ENCODE results near the gene TNFRSF25.
A peak's percentile ranks its signal among the peaks of the same experiment; 100 is the strongest.
"Not testable (repeated sequence)": the region's sequence is repeated elsewhere in the genome, so short reads cannot be mapped to it uniquely, and the experiment has no call there.

The TNFRSF25 gene

DNA sequence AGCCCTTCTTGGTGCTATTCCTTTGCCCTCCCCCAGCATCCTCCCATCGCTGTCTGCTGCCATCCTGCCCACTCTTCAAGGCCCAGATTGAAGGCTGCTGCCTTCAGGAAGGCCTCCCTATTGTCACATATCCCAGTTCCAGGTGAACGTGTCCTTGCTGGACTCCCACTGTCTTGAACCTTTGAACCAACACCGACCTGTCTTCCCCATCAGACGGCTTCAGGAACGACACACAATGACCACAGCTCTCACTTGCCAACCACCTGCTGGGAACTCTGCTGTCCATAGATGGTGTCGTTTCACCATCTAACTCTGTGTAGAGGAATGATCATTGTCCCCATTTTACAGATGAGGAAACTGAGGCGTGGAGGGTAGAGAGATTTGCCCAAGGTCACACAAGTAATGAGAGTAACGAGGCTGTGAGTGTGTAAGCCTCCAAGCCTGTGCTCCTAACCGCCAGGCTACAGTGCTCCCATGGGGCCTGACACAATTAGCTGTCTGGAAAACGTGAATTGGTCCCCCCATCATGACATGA, 35.4 kb upstream of the TNFRSF25 start:
- DNase-seq: no peak

DNA sequence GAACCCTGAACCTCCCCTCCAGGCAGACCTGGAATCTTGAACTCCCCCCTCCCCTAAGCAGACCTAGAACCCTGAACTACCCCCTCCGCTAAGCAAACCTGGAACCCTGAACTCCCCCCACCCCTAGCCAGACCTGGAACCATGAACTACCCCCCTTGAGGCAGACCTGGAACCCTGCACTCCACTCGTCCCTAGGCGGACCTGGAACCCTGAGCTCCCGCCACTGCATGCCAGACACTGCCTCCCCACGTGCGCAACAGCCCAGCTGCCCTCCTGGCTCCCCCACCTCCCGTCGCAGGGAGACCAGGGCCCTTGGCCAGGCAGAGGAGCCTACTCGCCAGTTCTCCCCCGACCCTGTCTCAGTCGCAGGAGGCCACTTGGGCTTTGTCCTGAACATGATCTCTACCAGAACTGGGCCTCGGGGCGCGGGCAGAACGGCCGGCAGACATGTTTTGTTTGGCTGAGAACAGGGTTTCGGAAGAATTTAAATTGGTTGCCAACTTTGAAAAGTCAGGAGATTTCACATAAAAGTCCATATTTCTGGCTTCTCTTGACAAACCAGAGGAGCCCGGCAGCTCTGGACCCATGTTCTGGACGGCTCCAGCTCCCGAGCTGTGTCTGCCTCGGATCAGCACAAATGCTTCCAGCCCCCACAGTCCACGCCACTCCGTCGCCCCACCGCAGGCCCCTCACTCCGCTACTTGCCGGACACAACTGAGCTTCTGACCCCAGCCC, 34.7 kb upstream of the TNFRSF25 start:
- DNase-seq: no peak

DNA sequence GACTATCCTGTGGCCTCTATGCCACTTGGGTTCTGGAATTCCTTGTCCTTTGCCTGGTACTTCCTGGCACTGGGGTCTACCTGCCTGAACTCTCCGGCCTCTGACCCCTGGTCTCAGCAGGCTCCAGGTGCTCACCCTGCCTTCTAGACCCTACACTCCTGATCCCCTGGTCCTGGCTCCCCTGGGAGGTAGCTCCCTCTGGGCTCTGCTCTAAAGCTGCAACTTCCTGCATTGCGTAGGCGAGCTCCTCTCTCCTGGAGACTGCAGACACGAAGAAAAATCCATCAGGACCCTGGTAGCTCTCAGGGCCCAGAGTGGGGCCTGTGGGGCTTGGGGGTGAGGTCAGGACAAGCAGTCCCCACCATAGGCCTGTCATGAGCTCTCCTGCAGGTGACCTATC, 33.3 kb upstream of the TNFRSF25 start:
- DNase-seq: no peak

DNA sequence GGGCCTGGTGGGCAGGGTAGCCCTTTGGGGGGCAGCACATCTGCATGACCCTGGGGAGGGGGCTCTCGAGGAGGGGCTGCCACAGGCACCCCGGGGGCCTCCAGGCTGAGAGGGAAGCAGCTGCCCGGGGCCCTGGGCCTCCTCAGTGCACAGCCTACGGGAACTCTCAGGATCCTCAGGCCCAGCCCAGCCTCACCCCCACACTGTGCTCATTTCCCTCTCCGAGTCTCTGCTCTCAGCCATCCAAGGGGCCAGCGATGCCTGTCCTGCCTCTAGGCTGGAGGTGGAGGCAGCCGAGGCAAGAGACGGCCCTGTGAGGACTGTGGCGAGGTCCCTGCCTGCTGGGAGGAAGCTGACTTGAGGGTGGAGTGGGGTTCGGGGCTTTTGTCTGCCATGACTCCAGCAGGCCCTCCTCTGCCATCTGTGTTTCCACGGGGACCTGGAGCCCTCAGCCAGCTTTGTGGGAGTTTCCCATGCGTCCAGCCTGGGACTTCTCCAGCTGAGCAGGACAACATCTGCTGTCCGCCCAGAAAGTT, 32.7 kb upstream of the TNFRSF25 start:
- no peak for DNase-seq

DNA sequence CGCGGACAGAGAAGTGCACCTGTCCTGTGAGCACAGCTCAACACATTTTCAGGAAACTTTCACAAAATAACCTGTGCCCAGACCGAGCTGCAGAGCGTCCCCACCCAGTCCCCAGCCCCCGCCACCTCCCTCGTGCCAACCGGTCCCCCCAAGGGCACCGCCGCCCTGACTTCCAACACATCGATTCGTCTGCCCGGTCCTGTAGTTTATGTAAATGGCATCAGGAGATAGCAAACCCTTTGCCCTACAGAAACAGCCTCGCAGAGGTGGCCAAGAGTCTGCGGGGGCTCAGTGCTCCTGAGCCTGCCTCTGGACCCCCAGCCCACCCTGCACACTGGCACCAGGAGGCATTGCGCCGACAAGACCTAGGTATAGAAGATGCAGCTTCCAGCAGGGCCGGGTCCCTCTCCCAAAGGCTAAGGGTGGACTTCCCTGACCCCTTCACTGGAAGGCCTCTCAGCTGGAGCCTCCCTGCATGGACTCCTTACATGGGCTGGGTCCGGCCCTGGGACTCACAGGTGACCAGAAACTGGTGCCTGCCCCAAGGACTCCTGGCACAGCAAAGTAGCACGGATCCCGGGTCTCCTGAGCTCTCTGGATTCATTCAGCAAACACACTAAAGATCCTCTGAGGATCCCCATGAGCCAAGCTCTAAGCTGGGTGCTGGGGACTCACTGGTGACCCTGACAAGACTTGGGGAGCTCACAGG, 32.0 kb upstream of the TNFRSF25 start:
- no peak for DNase-seq

DNA sequence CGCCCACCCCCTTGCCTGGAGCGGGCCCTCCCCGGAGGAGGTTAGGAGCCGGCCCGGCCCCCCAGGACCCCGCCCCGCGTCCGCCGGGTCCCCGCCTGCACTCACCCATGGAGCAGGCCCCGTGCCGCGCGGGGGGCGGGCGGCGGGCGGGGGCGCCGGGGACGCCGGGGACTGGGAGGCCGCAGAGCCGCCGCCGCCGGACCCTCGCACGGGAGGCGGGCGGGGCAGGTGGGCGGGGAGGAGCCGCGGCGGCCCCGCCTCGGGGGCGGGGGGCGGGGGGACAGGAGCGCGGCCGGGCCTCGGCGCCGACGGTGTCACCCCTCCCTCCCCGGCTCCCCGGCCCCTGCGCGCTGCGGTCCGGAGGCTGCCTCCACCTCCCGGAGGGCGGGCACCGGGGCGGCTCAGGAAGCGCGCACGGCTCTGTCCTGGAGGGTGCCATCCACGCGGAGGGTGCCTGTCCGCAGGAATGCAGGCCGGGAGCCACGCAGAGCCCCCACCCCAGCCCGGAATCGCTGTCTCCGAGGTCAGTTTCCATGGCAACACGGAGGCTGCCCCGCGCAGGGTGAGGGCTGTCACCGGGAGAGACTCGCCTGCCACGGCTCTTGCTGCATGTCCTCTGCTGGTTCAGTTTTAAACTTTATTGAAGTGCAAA, 31.4 kb upstream of the TNFRSF25 start:
- DNase-seq: no peak

DNA sequence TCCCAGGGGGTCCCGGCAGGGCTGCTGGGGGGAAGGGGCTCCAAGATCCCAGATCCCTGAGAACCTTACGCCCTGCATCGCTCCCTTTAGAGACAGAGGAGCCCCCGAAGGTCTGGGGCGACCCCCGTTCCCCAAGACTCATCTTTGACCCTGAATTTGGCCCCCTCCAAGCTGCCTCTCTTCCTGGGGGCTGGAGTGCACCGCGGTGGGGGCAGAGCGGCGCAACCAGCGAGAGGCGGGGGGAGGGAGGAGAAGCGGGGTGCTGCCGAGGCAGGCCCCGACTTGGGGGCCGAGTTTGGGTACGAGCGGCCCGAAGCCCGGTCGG, 30.9 kb upstream of the TNFRSF25 start:
- DNase-seq: no peak

DNA sequence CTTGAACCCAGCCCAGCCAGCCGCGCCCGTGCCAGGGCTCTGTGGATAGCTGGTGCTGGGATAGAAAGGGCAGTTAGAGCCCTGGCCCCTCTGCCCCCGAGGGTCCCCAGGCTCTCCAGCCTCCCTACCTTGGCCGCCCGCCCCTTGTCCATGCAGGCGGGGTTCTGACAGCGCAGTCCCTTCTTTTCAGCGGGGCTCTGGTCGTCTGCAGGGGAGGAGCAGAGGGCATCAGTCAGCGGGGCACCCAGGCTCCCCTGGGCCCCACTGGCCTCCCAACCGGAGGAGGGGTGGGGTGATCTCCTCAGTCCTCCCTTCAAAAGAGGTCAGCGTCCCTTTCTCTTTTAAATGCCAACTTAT, 30.4 kb upstream of the TNFRSF25 start:
- DNase-seq: no peak

DNA sequence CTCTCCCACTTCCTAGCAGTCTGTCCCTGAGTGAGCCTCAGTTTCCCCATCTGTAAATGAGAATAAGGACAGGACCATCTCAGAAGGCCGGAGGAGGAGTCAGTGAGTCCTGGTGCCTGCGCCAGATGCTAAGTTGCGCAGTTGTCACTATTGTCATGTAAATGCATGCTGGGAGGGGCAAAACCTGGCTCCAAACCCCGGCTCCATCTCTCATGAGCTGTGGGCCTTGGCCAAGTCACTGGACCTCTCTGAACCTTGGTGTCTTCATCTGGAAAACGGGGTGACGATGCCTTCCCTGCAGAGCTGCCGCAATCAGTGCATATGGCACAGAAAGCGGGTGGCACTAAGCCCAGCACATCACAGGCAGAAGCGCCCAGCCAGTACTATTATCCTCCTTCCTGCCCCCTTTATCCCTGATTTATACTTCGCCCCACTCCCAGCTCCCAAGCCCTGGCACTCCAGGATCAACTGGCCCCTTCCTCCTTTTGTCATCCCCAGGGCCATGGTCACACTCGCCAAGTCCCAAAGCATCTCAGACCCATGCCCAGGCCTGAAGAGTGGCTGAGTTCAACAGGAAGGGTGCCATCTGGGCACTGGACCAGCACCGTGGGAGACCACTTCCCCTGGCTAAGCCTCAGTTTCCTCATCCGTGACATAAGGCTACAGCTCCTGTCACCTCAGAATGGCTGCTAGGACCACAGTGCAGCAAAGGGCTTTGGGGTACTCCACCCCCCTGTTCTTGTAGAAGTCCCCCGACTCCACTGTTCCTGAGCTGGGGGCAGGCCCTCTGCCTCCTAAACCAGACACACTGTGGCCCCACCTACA, 29.8 kb upstream of the TNFRSF25 start:
- no peak for DNase-seq

DNA sequence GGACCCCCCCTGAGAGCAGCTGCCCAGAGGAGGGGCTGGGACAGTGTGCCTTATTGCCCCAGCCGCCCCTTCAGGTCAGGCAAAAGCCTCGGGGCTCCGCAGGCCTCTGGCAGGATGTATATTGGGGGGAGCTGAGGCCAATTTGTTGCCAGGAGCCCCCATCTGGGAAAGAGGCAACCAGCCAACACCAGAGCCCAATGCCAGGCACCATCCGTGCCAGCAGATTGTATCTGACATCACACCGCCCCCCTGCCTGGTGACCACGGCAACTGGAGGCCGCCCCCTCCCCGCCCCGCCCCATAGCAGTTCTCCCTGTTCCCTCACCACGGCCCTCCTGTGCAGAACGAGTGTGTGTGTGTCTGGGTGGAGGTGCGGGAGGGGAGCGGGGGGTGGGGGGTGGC, 29.1 kb upstream of the TNFRSF25 start:
- DNase-seq: no peak

DNA sequence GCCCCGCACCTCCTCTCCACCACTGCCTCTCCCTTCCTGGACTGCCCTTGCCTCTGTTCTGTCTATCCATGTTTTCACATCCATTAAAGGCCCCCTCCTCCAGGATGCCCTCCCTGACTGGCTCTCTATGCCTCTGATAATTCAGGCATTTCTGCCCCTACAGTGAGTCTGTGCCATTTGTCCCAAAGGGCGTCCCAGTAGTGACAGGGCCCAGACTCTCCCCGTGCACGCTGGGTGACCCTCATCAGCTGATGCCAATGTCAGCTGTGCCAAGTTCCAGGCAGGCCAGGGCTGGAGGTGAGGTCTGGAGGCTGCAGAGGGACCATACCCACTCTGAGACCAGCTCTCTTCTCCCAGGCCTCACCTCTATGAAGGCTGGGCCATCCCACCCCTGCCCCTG, 28.7 kb upstream of the TNFRSF25 start:
- DNase-seq: no peak

DNA sequence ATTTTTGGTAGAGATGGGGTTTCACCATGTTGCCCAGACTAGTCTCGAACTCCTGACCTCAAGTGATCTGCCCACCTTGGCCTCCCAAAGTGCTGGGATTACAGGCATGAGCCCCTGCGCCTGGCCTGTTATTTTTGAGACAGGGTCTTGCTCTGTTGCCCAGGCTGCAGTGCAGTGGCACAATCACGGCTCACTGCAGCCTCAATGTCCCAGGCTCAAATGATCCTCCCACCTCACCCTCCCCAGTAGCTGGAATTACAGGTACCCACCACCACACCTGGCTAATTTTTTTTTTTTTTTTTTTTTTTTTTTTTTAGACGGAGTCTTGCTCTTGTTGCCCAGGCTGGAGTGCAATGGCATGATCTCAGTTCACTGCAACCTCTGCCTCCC, 27.9 kb upstream of the TNFRSF25 start:
- not testable (repeated sequence) for DNase-seq

DNA sequence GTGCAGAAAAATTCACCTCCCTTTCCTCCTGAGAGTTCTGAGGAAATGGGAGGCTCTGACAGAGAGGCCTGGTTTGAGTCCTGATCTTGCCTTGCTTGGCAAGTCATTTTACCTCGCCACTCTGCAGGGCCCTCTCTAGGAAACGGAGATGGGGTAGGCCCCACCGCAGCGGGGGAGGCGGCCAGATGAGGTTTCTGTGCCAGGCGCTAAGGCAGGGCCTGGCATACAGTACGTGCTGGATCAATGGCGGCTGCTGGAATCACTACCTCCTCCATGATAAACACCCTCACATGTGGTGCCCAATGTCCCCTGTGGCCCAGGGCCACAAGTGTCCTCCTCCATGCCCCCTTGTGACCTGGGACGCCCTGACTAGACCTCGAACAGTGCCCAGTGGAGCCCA, 26.0 kb upstream of the TNFRSF25 start:
- DNase-seq: no peak

DNA sequence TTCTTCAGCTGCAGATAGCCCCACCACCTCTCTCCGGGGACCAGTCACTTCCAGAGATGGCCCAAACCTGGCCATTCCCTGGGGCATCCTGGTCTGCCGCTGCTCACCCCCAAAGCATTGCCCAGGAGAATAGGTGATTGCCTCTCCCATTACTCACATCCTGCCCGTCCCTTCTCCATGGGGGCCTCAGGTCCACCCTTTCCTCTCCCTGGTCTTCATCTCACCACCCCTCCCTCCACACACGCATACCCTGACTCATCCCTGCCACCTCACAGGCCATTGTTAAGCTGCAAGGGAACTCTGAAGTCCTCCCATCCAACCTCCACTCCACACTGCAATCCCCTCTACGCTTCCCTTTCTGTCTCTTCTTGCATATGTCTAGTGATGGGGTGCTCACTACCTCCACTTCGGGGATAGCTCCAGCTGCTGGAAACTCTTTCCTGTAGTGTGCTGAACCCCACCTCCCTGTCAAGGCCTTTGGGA, 25.5 kb upstream of the TNFRSF25 start, which contains the start of gene PLEKHG5:
TSS of gene PLEKHG5 (minus strand) at position 188 of the 483 bp plus-strand sequence. CDS start 14,096 bp downstream, outside the sequence.
- no peak for DNase-seq

DNA sequence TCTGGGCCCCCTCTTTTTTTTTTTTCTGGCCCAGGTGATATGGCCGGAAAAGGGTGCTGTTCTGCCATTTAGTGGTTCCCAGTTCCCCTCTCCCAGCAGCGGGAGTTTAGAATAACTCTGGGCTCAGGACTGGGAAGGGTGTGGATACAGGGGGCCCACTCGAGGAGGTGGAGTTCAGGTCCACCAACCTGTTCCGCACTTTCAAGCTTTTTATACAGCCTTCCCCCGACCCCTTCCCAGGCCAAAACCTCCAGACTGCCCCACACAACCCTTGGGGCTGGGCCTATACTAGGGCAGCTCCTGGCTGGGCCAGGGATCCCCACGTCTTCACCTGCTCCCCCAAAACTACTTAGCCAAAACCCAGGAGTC, 25.1 kb upstream of the TNFRSF25 start:
- DNase-seq: no peak

DNA sequence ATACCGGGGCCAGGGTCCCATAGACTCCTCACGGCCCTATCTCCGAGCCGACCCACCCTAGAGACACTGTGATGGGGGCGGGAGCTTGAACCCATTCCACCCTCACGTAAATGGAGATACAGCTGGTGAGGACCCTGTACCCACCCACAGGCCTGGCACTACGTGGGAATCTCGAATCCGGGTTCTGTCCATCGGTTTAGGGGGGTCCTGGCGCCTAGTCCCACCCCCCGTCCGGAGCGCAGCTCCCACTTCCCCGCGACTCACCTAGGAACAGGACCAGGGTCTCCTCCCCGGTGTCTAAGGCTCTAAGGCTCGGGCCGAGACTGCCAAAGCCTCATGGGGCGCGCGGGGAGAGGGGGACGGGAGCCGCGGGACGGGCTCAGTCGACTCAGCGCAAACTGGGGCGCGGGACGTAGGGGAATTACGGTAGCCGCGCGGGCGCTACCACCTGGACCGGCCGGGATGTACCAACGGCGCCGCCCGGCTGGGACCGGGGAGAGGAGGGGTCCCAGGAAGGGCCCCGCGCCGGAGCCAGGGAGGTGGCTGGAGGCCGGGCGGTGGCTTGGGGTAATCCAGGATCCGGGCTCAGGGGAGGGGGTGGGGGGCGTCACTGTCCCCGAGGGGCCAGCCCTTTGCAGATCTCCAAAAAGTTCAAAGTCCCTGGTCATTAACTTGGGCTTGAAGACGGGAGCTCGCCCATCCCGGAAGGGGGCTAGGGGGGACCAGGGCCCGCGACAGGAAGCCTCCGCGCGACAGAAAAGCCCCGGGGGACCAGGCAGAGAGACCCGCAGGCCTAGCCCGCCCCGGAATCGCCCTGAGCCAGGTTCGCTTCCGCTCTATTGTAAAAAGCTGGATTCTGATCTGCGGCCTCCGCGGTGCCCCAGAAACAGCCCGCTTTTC, 24.5 kb upstream of the TNFRSF25 start:
- DNase-seq: no peak

DNA sequence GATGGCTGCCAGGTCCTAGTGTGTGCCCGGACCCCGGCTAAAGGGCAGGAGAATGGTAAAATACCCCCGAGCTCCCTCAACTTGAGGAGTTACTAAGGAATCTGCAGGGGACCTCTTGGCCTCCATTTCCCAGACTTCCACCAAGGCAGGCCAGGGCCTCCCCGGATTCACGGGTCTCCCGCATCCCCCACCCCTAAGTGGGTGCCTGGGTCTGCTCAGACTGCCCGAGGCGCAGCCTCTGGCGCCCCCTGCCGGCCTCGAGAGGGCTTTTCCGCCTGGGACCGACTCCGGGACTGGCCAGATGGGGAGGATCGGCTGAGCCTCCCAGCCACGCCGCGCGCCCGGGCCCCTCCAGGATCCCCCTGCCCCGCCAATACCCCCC, 23.8 kb upstream of the TNFRSF25 start:
- DNase-seq: peak; percentile 34

DNA sequence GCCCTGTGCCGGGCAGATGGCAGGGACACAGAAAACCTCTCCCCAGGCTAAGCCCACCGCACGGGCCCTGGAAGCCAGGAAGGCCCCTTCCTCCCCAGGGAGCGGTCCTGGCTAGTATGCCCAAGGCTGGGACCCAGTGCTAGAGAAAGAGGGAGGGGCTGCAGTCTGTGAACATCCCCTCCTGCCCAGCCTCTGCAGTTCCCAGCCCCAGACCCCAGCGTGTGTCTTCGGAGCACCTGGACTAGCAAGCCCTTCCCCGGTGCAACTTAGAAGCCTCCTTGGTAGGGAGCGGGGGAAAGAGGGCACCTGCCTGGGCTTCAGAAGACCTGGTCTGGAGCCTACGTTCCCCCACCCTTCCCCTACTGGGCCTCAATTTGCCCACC, 23.4 kb upstream of the TNFRSF25 start:
- DNase-seq: no peak

DNA sequence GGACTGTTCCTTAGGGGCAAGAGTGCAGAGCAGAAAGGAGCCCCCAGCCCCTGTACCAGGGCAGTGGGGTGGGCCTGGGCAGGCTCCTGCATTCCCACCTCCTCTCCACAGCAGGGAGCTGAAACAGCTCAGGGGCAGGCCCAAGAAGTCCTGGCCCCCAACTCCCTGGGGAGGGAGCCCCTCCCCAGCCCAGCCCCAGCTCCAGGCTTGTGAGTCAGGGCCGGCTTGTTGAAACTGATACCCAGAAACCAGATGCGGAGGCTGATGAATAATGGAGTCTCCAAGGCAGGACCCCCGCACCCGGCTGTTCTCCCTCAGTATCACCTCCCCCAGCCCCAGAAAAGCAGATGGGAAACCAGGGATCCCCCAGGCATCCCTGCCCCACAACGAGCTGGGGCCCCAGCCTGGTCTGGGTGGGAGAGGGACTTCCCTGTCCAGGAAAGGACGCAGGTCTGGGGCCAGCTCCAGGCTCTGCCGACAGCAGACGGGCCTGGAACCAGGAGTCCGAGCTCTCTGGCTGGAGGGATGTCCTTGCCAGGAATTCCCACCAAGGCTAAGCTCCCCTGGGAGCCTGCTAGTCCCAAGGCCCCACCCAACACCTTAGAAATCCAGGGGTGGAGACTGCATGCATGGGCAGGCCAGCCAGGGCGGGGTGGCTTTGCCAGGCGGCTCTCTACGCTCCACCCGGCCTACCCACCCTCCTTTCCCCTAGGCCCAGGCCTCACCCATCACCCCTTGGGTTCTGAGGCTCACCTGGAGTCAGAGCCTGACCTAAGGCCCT, 22.8 kb upstream of the TNFRSF25 start:
- no peak for DNase-seq

DNA sequence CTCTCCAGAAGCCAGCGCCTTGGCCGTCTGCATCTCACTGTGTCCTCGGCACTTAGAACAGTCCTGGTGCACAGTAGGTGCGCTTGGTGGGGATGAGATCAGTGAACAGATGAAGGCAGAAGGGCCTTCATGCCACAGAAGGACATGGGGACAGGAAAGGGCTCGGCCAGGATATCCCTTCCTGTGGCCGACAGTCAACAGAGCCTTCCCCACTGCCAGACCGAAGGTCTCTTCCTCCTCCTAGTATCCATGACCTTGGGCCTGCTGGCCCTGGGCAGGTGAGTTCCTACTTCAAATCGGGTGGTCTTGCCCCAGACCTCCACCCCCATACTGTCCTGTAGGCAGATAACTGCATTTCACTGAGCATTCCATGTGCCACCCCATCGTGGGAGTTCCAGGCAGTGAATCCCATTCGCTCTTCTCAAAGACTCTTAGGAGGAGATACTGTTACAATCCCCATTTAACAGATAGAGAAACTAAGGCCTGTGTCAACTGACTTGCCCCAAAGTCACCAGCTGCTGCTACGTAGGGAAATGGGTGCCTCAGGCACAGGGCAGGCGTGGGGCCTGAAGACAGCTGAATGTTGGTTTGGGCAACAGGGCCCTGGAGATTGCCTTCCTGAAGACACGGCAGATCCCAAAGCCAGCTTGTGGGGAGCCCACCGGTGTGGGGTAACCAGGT, 22.0 kb upstream of the TNFRSF25 start:
- DNase-seq: no peak
